ENCODE measurements around the gene ASPM. TPM values are rescaled to one million over a fixed set of nuclear protein-coding genes. Genes with fewer than 3 reads are reported as not detected.
"Not testable (repeated sequence)": the region's sequence is repeated elsewhere in the genome, so short reads cannot be mapped to it uniquely, and the experiment has no call there.

ASPM gene
- total and polyA plus RNA-seq, 2 of the 4 experiments (the other 2 are of a cell fraction), result 7.1 to 27.8 TPM

GRCh38 chr1:197034631-197035339 is 111.7 kb downstream of the ASPM start:
- H3K4me2 ChIP-seq (ENCODE audit: low read depth, low read length); H3K79me1 ChIP-seq (ENCODE audit: low read depth in 1 of 2, low read length in 2 of 2); CTCF ChIA-PET; in situ Hi-C loops (cut with MboI; ENCODE audit: low sequenced_read_pairs); H4K5ac ChIP-seq (ENCODE audit: low read depth, low read length); H3K27me3 ChIP-seq (ENCODE audit: control insufficient read depth, insufficient read depth, low read length); H3K9ac ChIP-seq (ENCODE audit: low read depth, low read length); H2BK15ac ChIP-seq (ENCODE audit: low read depth, low read length); H3K4me1 ChIP-seq (ENCODE audit: control insufficient read depth, insufficient read depth, low read length); H2AK9ac ChIP-seq (replicated peaks; ENCODE audit: low read depth, low read length, poor library complexity); BruUV-seq (replicated peaks); H3K23ac ChIP-seq (ENCODE audit: low read depth, low read length); dilution Hi-C loops (cut with HindIII; ENCODE audit: low sequenced_read_pairs, unreplicated experiment); POLR2A ChIA-PET (ENCODE audit: unreplicated experiment); H3K36me3 ChIP-seq (ENCODE audit: control insufficient read depth, insufficient read depth, low read length); H3K9me1 ChIP-seq (ENCODE audit: insufficient read depth, low read length); H4K20me1 ChIP-seq (ENCODE audit: insufficient read depth, low read length); H2AFZ ChIP-seq (replicated peaks; ENCODE audit: low read length, poor library complexity); intact Hi-C loops (cut with micrococcal nuclease); H3K4me3 ChIP-seq (ENCODE audit: insufficient read depth, low read depth, low read length); H3K56ac ChIP-seq (ENCODE audit: extremely low read depth, insufficient read depth, low read length); H2AK5ac ChIP-seq (ENCODE audit: low read depth, low read length); H3K9me3 ChIP-seq (ENCODE audit: control insufficient read depth, insufficient read depth, low read length); H3K27ac ChIP-seq (ENCODE audit: insufficient read depth, low read length); H4K91ac ChIP-seq (ENCODE audit: insufficient read depth, low read depth, low read length): not testable (repeated sequence)
- peak; percentile 93 for ATAC-seq (ENCODE audit: low read depth)
- DNase-seq, result peak; percentile 76
- H2BK5ac ChIP-seq (ENCODE audit: low read depth, low read length, poor library complexity, severe bottlenecking), result peak overlapping the region; percentile 15
- H2BK20ac ChIP-seq (ENCODE audit: low read depth, low read length), result peak overlapping the region; percentile 31; the same call in 1 of the 2 replicates
- H2BK120ac ChIP-seq (ENCODE audit: low read depth, low read length), result peak overlapping the region; percentile 48
- no CpG with 5 or more reads among the region's 6 CpGs for WGBS, 2 experiments (ENCODE audit: extremely low coverage in 2 of 2, insufficient read length in 1 of 2)
- peak; percentile 17; the same call in 1 of the 2 replicates for TF ChIP-seq CEBPB (IDR thresholded peaks at IDR 0.05; ENCODE audit: low read depth, low read length)
- peak overlapping the region; percentile 64; the same call in 1 of the 2 replicates for H3K18ac ChIP-seq (ENCODE audit: low read depth, low read length)
- H4K8ac ChIP-seq (ENCODE audit: low read depth in 2 of 2, low read length in 2 of 2), result peak overlapping the region in 1 of 2 experiments; percentile 13; a peak in 1 of 4 replicates
- H3K14ac ChIP-seq (replicated peaks; ENCODE audit: low read depth, low read length), result peak overlapping the region; percentile 15; the same call in 1 of the 2 replicates
- 0 out of 2 replicates have a peak overlapping the region, but pooled peaks have one; percentile 5 for H3K4ac ChIP-seq (ENCODE audit: low read depth, low read length)

Other genes with a start within 250 kb of the ASPM start
- gene CFHR2, start 202.9 kb downstream of the ASPM start, total RNA-seq (2012; rRNA removed), result not detected in 2 replicates
- not detected in 2 replicates for gene CFHR2, start 202.9 kb downstream of the ASPM start, polyA plus RNA-seq (2012; rRNA removed)
- not detected in 2 replicates for gene CFHR5, start 169.1 kb downstream of the ASPM start, total RNA-seq (2012; rRNA removed)
- not detected in 2 replicates for gene CFHR5, start 169.1 kb downstream of the ASPM start, polyA plus RNA-seq (2012; rRNA removed)
- not detected in 2 replicates for gene F13B, start 79.4 kb downstream of the ASPM start, total RNA-seq (2012; rRNA removed)
- not detected in 2 replicates for gene F13B, start 79.4 kb downstream of the ASPM start, polyA plus RNA-seq (2012; rRNA removed)
- gene ZBTB41, start 54.6 kb upstream of the ASPM start, total RNA-seq (2012; rRNA removed), result 8.6 and 15.3 TPM in 2 replicates
- gene ZBTB41, start 54.6 kb upstream of the ASPM start, polyA plus RNA-seq (2012; rRNA removed), result 1.3 and 1.9 TPM in 2 replicates
- gene CRB1, start 121.6 kb upstream of the ASPM start, total RNA-seq (2012; rRNA removed), result under 0.01 TPM in 1 of 2 replicates, not detected in the other
- gene CRB1, start 121.6 kb upstream of the ASPM start, polyA plus RNA-seq (2012; rRNA removed), result not detected in 2 replicates

Data from IMR-90 (cell line).